ENCODE results near the gene SYNGR4.

The SYNGR4 gene

DNA sequence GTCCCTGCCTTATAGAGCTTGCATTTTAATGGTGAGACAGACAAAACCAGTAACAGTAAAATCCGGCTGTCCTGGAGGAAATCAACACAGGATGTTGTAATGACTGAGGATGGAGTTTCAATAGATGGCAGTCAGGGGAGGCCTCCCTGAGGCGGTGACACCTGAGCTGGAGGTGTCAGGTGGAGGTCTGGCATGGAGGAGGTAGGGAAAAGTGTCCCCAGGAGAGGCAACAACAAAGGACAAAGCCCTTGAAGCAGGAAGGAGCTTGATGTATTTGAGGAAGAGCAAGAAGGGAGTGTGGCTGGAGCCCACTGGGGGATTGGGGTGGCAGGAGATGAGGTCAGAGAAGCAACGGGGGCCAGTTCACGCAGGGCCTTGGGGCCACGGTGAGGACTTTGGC lies 37.1 kb downstream of the SYNGR4 start:
- TF ChIP-seq POLR2A (IDR thresholded peaks at IDR 0.05; ENCODE audit: low read length), result no peak
- TF ChIP-seq GATA1 (IDR thresholded peaks at IDR 0.05; ENCODE audit: low read depth, low read length), result no peak
- DNase-seq, result no peak

DNA sequence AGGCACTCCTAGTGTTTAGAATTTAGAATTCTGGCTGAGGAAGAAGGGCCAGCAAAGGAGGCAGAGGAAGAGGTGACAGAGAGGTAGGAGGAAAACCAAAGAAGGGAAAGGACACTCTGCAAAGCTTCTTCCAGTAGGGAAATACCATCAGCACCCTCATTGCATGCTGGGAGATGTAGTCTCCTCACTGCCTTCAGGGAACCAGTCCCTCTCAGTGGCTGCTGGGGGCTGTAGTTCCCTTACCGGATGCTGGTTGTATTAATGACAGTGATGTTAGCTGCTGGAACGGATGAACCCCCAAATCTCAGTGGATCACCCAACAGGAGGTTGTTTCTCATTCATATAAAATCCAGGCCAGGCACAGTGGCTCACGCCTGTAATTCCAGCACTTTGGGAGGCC lies 39.4 kb downstream of the SYNGR4 start:
- peak in 1 of 2 experiments; percentile 52 for DNase-seq
- TF ChIP-seq POLR2A (IDR thresholded peaks at IDR 0.05; ENCODE audit: low read length) (no peak), GATA1 (IDR thresholded peaks at IDR 0.05; ENCODE audit: low read depth, low read length) (no peak)

DNA sequence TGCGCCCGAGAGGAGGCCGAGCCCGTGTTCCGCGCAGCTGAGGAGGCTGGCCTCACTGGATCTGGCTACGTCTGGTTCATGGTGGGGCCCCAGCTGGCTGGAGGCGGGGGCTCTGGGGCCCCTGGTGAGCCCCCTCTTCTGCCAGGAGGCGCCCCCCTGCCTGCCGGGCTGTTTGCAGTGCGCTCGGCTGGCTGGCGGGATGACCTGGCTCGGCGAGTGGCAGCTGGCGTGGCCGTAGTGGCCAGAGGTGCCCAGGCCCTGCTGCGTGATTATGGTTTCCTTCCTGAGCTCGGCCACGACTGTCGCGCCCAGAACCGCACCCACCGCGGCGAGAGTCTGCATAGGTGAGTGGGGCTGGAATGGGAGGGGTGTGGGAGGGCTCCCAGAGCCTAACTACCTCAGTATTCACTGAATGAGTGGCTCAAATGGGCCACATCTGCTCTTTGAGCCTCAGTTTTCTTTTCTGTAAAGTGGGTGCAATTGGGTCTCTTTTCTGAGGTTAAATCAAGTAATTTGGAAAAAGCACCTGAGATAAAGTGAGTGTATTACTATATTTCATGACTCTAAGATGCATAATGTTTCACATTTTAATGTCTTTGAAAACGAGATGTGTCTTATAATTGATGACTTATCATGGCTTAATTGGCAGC lies 41.0 kb downstream of the SYNGR4 start:
- TF ChIP-seq GATA1 (IDR thresholded peaks at IDR 0.05; ENCODE audit: low read depth, low read length), result no peak
- no peak for TF ChIP-seq POLR2A (IDR thresholded peaks at IDR 0.05; ENCODE audit: low read length)

DNA sequence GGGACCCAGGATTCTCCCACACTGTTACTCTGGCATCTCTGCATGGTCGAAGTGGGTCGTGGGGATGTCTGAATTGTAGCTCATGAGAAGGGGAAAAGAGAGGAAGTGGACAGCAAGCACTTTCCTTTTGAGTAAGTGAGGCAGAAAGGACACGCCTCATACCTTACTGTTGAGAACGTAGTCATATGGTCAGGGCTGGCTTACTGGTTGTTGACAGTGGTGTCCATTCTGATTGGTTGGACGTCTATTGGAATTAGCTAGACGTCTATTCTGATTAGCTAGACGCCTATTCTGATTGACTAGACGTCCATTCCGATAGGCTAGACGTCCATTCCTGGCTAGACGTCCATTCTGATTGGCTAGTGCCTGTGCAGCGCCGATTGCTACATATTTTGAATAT lies 41.7 kb downstream of the SYNGR4 start:
- TF ChIP-seq POLR2A (IDR thresholded peaks at IDR 0.05; ENCODE audit: low read length), result no peak
- TF ChIP-seq GATA1 (IDR thresholded peaks at IDR 0.05; ENCODE audit: low read depth, low read length), result no peak
- DNase-seq, result no peak

More for the DNA sequence above, 41.0 kb downstream of the SYNGR4 start:
- no peak for DNase-seq

DNA sequence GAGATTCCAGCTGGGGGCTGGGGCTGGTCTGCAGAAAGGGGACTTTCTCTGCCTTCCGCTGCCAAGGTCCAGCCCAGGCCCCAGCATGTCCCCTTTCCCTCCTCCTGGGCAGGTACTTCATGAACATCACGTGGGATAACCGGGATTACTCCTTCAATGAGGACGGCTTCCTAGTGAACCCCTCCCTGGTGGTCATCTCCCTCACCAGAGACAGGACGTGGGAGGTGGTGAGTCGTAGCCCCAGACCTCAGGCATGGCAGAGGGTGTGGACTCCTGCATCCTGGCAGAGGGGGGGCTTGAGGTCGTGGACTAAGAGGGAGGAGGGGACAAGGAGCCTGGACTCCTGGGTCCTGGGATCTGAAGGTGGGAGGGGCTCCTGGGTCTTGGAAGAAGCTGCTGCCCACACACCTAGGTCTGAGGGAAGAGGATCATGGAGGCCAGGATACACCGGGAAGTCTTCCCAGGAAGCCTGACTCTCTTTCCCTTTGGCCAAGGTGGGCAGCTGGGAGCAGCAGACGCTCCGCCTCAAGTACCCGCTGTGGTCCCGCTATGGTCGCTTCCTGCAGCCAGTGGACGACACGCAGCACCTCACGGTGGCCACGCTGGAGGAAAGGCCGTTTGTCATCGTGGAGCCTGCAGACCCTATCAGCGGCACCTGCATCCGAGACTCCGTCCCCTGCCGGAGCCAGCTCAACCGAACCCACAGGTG lies 49.9 kb downstream of the SYNGR4 start:
- no peak for DNase-seq
- TF ChIP-seq POLR2A (IDR thresholded peaks at IDR 0.05; ENCODE audit: low read length) (no peak), GATA1 (IDR thresholded peaks at IDR 0.05; ENCODE audit: low read depth, low read length) (no peak)

DNA sequence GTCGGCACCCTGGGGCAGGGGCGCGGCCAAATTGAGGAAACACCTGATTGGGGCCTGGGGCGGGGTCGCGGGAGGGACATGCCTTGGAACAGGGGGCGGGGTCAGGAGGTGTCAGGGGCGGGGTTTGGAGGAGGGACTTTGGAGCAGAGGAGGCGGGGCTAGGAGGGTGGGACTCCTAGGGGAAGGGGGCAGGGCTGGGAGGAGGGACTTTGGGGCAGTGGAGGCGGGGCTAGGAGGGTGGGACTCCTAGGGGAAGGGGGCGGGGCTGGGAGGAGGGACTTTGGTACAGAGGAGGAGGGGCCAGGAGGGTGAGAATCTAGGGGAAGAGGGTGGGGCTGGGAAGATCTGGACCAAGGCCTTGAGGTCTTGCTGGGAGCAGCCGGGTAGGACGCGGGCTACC lies 51.2 kb downstream of the SYNGR4 start:
- no peak for TF ChIP-seq POLR2A (IDR thresholded peaks at IDR 0.05; ENCODE audit: low read length)
- TF ChIP-seq GATA1 (IDR thresholded peaks at IDR 0.05; ENCODE audit: low read depth, low read length), result no peak
- peak; percentile 85 to 87 for DNase-seq

DNA sequence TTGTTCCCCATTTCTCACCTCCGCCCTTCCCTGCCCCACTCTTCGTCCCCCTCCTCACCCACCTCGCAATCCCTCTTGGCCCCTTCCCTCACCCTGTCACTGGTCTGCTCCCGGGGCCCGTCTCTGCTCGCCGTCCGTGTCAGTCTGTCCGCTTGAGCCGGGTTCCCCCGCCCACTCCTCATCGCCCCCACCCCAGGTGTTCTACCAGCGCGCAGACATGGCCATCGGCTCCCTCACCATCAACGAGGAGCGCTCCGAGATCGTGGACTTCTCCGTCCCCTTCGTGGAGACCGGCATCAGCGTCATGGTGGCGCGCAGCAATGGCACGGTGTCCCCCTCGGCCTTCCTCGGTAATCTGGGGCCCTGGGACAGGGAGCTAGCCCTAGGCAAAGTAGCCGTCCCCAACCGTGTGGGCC lies 51.6 kb downstream of the SYNGR4 start:
- no peak for DNase-seq
- TF ChIP-seq POLR2A (IDR thresholded peaks at IDR 0.05; ENCODE audit: low read length), result no peak
- TF ChIP-seq GATA1 (IDR thresholded peaks at IDR 0.05; ENCODE audit: low read depth, low read length), result no peak

DNA sequence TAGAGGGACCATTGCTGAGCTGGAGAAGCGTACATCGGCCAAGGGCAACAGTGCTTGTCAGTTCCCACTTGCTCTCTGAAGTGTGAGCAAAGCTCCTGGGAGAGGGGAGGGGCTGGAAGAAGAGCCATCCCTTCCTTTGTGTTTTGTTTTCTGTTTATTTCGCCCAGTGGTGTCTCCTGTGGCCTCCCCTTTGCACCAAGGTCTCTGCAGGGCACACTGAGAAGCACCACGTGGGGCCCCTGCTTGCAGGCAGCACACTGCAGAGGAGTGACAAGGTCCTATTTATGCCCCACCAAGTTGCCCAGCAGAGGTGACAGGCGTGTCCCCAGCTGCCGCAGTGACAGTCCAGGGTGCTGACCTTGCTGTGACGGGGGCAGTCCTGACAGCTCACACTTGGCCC lies 53.3 kb downstream of the SYNGR4 start:
- TF ChIP-seq POLR2A (IDR thresholded peaks at IDR 0.05; ENCODE audit: low read length) (no peak), GATA1 (IDR thresholded peaks at IDR 0.05; ENCODE audit: low read depth, low read length) (no peak)
- DNase-seq, result no peak

DNA sequence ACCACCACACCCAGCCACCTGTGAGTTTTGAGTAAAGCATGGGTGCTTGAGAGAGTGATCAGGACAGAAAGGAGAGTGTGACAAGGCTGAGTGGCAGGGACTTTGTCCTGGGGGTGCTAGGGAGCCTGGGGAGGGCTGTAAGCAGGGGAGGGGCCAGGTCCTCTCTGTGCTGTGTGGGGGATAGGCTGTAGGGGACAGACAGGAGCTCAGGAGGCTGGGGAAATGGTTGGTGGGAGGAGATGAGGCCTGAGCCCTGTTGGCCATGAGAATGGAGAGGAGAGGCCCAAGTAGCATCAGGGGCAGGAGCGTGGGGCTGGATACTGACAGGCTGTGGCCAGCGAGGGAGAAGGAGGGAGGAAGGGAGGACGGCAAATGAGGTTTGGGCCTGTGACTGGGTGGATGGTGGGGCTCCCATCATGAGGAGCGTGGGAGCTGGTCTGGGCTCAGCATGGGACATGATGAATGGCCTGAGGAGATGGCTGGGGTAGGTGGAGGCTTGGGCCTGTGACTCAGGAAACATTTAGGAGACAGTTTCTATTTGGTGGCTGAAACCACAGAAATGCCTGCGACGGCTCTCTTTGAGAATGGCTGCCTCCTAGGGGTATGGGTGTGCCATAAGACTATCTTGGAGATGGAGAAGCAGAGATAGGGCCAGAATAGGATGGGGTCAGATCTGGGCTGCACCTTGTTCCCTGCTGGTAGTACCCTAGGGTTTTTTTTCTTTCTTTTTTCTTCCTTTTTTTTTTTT lies 54.3 kb downstream of the SYNGR4 start:
- no peak for TF ChIP-seq GATA1 (IDR thresholded peaks at IDR 0.05; ENCODE audit: low read depth, low read length)
- TF ChIP-seq POLR2A (IDR thresholded peaks at IDR 0.05; ENCODE audit: low read length), result no peak
- DNase-seq, result no peak

DNA sequence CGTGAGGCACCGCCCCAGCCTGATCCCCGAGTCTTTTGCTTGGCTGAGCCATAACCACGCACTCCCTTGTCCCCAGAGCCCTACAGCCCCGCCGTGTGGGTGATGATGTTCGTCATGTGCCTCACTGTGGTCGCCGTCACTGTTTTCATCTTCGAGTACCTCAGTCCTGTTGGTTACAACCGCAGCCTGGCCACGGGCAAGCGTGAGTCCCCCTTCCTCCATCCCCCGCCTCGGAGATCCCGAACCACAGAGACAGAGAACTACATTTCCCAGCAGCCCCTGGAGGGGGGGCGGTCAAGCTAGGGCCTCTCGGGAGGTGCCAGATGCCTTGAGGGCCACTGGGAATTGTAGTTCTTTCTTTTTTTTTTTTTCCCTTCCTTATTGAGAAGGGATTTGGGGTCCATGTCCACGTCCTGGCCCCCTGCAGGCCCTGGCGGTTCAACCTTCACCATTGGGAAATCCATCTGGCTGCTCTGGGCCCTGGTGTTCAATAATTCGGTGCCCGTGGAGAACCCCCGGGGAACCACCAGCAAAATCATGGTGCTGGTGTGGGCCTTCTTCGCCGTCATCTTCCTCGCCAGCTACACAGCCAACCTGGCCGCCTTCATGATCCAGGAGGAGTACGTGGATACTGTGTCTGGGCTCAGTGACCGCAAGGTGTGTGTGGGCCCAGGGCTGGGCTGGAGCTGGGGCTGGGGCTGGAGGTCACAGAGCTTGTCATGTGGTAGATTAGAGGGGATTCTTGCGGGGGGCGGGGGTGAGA lies 55.2 kb downstream of the SYNGR4 start:
- TF ChIP-seq GATA1 (IDR thresholded peaks at IDR 0.05; ENCODE audit: low read depth, low read length) (no peak), POLR2A (IDR thresholded peaks at IDR 0.05; ENCODE audit: low read length) (no peak)
- peak; percentile 68 to 76 for DNase-seq

DNA sequence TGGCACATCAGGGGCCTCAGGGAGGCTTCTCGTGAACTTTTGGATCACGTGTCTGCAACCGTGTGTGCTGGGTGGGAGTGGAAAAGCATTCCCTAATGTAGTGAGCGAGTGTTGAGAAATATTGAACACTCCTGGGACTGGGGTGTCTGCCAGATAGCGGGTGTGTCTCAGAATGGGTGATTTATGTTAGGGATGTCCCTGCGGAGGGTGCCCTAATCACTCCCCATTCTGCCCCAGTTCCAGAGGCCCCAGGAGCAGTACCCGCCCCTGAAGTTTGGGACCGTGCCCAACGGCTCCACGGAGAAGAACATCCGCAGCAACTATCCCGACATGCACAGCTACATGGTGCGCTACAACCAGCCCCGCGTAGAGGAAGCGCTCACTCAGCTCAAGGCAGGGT lies 57.4 kb downstream of the SYNGR4 start:
- TF ChIP-seq POLR2A (IDR thresholded peaks at IDR 0.05; ENCODE audit: low read length), result no peak
- no peak for TF ChIP-seq GATA1 (IDR thresholded peaks at IDR 0.05; ENCODE audit: low read depth, low read length)
- DNase-seq, result no peak

DNA sequence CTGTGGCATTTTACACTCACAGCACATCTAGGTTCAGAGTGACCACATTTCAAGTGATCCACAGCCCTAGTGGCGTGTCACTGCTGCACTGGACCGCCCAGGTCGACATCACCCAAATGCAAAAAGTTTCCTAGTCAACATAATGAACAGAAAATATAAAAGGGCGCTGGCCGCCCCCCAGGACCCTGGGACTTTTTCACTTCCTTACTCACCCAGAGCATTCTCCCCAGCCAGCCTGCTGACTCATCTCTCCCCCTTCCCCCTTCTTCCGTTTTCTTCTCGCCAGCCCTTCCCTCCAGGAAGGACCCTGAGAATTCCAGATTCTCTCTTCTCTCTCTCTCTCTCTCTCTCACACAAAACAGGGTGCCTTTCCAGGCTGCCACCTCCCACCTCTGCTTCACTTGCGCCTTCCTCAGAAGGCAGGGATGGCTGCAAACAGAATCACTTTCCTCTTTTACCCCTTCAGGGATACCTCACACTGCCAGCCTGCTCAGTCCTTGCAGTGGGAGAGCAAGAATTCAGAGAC lies 60.6 kb downstream of the SYNGR4 start:
- TF ChIP-seq GATA1 (IDR thresholded peaks at IDR 0.05; ENCODE audit: low read depth, low read length), result no peak
- no peak for TF ChIP-seq POLR2A (IDR thresholded peaks at IDR 0.05; ENCODE audit: low read length)
- DNase-seq, result no peak

Data from erythroblast (primary cell).